Liver (tissue), 9 donors: ENCODE data around the gene TATDN2. TPM values are rescaled to one million over a fixed set of nuclear protein-coding genes. Genes with fewer than 3 reads are reported as not detected.

Experiments used
- DNase-seq: peaks from one replicate; pipeline ENCODE4 v3.0.0-alpha.2; 2017; ENCODE audit warnings: low spot score
- H3K27ac ChIP-seq, 2 donors: one replicate each; pipeline ENCODE4 v1.7.0; 2013; ENCODE audit warnings: inconsistent platforms in 2 of 2, low read length in 2 of 2, control low read depth in 1 of 2, low read depth in 1 of 2, mild to moderate bottlenecking in 1 of 2
- H3K27me3 ChIP-seq, 4 donors: one replicate each; pipeline versions ENCODE4 v1.6.1 to v1.7.0; 2013; ENCODE audit warnings: low read length in 3 of 4, inconsistent platforms in 1 of 4, mild to moderate bottlenecking in 1 of 4, moderate library complexity in 1 of 4; ENCODE audit not compliant: control insufficient read depth in 4 of 4, insufficient read depth in 4 of 4
- H3K36me3 ChIP-seq, 4 donors: one replicate each; pipeline versions ENCODE4 v1.6.1 to v1.7.0; 2013; ENCODE audit warnings: low read length in 3 of 4, mild to moderate bottlenecking in 3 of 4, low read depth in 1 of 4, moderate library complexity in 1 of 4; ENCODE audit not compliant: control insufficient read depth in 4 of 4, insufficient read depth in 3 of 4
- H3K4me1 ChIP-seq, 4 donors: one replicate each; pipeline versions ENCODE4 v1.6.1 to v1.7.0; 2013; ENCODE audit warnings: low read length in 3 of 4, mild to moderate bottlenecking in 3 of 4, moderate library complexity in 1 of 4; ENCODE audit not compliant: control insufficient read depth in 4 of 4, insufficient read depth in 4 of 4
- H3K4me3 ChIP-seq, 3 donors: one replicate each; pipeline versions ENCODE4 v1.6.1 to v1.7.0; 2013; ENCODE audit warnings: low read length in 3 of 3, control low read depth in 1 of 3, low read depth in 1 of 3, mild to moderate bottlenecking in 1 of 3
- H3K9ac ChIP-seq, 2 donors: one replicate each; pipeline ENCODE4 v1.7.0; 2013; ENCODE audit warnings: low read length in 2 of 2, mild to moderate bottlenecking in 2 of 2, moderate library complexity in 2 of 2, control low read depth in 1 of 2, low read depth in 1 of 2
- H3K9me3 ChIP-seq, 4 donors: one replicate each; pipeline versions ENCODE4 v1.6.1 to v1.7.0; 2013; ENCODE audit warnings: low read length in 3 of 4; ENCODE audit not compliant: control insufficient read depth in 4 of 4
- EGR1 ChIP-seq, 2 donors: IDR thresholded peaks; 2 replicates each; pipeline ENCODE4 v1.6.1; 2016 to 2018; ENCODE audit warnings: antibody characterized with exemption in 2 of 2, low read depth in 2 of 2
- FOXA1 ChIP-seq: IDR thresholded peaks from 2 replicates; pipeline ENCODE4 v1.6.1; 2016; ENCODE audit warnings: antibody characterized with exemption
- FOXA2 ChIP-seq: IDR thresholded peaks from 2 replicates; pipeline ENCODE4 v1.6.1; 2016; ENCODE audit warnings: antibody characterized with exemption
- GABPA ChIP-seq, 2 donors: IDR thresholded peaks in 1 of 2; conservative IDR thresholded peaks in 1 of 2; 2 replicates each; pipeline ENCODE4 v1.6.1; 2016; ENCODE audit warnings: antibody characterized with exemption in 2 of 2, mild to moderate bottlenecking in 1 of 2, moderate library complexity in 1 of 2
- HNF4G ChIP-seq: IDR thresholded peaks from 2 replicates; pipeline ENCODE4 v1.6.1; 2016; ENCODE audit warnings: antibody characterized with exemption
- JUND ChIP-seq, 2 donors: IDR thresholded peaks; 2 replicates each; pipeline ENCODE4 v1.6.1; 2016; ENCODE audit warnings: antibody characterized with exemption in 2 of 2
- NR2F2 ChIP-seq: IDR thresholded peaks from 2 replicates; pipeline ENCODE4 v1.6.1; 2016; ENCODE audit warnings: antibody characterized with exemption
- RAD21 ChIP-seq, 2 donors: IDR thresholded peaks; 2 replicates each; pipeline ENCODE4 v1.6.1; 2016; ENCODE audit warnings: antibody characterized with exemption in 2 of 2, mild to moderate bottlenecking in 2 of 2
- RXRA ChIP-seq, 2 donors: IDR thresholded peaks; 2 replicates each; pipeline ENCODE4 v1.6.1; 2017 to 2018; ENCODE audit warnings: antibody characterized with exemption in 2 of 2, mild to moderate bottlenecking in 1 of 2
- SP1 ChIP-seq: IDR thresholded peaks from 2 replicates; pipeline ENCODE4 v1.6.1; 2018; ENCODE audit warnings: antibody characterized with exemption, mild to moderate bottlenecking
- TAF1 ChIP-seq: conservative IDR thresholded peaks from 2 replicates; pipeline ENCODE4 v1.6.1; 2016; ENCODE audit warnings: antibody characterized with exemption, mild to moderate bottlenecking
- YY1 ChIP-seq: IDR thresholded peaks from 2 replicates; pipeline ENCODE4 v1.6.1; 2016; ENCODE audit warnings: antibody characterized with exemption, mild to moderate bottlenecking
- WGBS: extraction: QIAGEN DNeasy Blood & Tissue Kit; methylation state at CpG from one replicate; pipeline ENCODE4 v1.1.7; 2013; 5-methylcytosine and 5-hydroxymethylcytosine counted together
- polyA plus RNA-seq, 2 donors: library from polyadenylated mRNA; stranded (reverse) in 1 of 2; unstranded in 1 of 2; fragments of 200-250 nt in 1 of 2; fragments of >200 nt in 1 of 2; fragmentation: Nextera tagmentation in 1 of 2; extraction: Ambion mirVana in 1 of 2; gene quantifications; one replicate each; pipeline versions ENCODE4 v1.2.1 to v1.2.3, GENCODE V29; 2013 to 2015
- total RNA-seq, 2 donors: library from RNA; depleted of rRNA; stranded (reverse); fragments of >200 nt; gene quantifications; one replicate each; pipeline ENCODE4 v1.2.3, GENCODE V29; 2014
- TF ChIP-seq, protein P1 (sequence below): IDR thresholded peaks from 2 replicates; pipeline ENCODE4 v1.6.1; 2016; ENCODE audit warnings: antibody characterized with exemption, mild to moderate bottlenecking
- TF ChIP-seq, protein P2 (sequence below): fragments of 150-350 bp; IDR thresholded peaks from 2 replicates; pipeline ENCODE4 v1.5.1; 2017; ENCODE audit warnings: improper control_type of control experiment, low read depth, low read length; ENCODE audit not compliant: missing input control
- TF ChIP-seq, protein P3 (sequence below): IDR thresholded peaks from 2 replicates; pipeline ENCODE4 v1.6.1; 2016; ENCODE audit warnings: antibody characterized with exemption
- TF ChIP-seq, protein P4 (sequence below): IDR thresholded peaks from 2 replicates; pipeline ENCODE4 v1.6.1; 2016; ENCODE audit warnings: antibody characterized with exemption
- TF ChIP-seq, protein P5 (sequence below): IDR thresholded peaks from 2 replicates; pipeline ENCODE4 v1.6.1; 2016; ENCODE audit warnings: antibody characterized with exemption
- donor health status: healthy.
- donor health status: healthy.
- donor health status: healthy.
- donor health status: healthy.
- donor health status: healthy.

Gene TATDN2
- total and polyA plus RNA-seq, 4 donors: 3.7 to 14.2 (median 9.0) TPM

DNA sequence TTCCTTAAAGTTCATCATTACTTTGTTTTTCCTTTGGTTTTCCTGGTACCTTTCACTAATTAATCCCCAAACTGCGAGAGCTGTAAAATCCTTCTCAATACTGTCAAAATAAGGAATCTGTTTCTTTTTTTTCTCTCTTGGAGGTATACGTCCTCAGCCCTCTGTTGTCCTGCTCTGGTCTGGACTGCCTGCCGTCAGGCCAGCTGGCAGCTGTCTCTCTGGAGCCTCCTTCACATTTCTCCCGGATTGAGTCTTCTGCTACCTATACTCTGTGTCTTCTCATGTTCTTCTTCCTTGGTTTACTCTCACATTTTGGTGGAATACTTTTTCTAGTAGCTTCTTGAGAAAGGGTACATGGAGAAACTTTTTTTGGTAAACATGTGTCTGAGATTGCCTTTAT is 13.8 kb downstream of the TATDN2 start:
- 89% methylated on average over 4 of the region's 4 CpGs for WGBS
- H3K9ac ChIP-seq: no peak overlapping the region
- DNase-seq: no peak
- TF ChIP-seq EGR1 (IDR thresholded peaks at IDR 0.05; ENCODE audit: low read depth in 2 of 2) (no peak), NR2F2 (no peak), FOXA2 (no peak), FOXA1 (no peak), YY1 (no peak), JUND (IDR thresholded peaks at IDR 0.05) (no peak), RAD21 (IDR thresholded peaks at IDR 0.05) (no peak), TAF1 (no peak), SP1 (no peak), RXRA (IDR thresholded peaks at IDR 0.05) (no peak), GABPA (IDR thresholded peaks at IDR 0.05 in 1 of 2, conservative IDR thresholded peaks at IDR 0.05 in 1 of 2) (no peak), HNF4G (no peak)
- TF ChIP-seq, protein P1, sequence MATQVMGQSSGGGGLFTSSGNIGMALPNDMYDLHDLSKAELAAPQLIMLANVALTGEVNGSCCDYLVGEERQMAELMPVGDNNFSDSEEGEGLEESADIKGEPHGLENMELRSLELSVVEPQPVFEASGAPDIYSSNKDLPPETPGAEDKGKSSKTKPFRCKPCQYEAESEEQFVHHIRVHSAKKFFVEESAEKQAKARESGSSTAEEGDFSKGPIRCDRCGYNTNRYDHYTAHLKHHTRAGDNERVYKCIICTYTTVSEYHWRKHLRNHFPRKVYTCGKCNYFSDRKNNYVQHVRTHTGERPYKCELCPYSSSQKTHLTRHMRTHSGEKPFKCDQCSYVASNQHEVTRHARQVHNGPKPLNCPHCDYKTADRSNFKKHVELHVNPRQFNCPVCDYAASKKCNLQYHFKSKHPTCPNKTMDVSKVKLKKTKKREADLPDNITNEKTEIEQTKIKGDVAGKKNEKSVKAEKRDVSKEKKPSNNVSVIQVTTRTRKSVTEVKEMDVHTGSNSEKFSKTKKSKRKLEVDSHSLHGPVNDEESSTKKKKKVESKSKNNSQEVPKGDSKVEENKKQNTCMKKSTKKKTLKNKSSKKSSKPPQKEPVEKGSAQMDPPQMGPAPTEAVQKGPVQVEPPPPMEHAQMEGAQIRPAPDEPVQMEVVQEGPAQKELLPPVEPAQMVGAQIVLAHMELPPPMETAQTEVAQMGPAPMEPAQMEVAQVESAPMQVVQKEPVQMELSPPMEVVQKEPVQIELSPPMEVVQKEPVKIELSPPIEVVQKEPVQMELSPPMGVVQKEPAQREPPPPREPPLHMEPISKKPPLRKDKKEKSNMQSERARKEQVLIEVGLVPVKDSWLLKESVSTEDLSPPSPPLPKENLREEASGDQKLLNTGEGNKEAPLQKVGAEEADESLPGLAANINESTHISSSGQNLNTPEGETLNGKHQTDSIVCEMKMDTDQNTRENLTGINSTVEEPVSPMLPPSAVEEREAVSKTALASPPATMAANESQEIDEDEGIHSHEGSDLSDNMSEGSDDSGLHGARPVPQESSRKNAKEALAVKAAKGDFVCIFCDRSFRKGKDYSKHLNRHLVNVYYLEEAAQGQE: no peak
- TF ChIP-seq, protein P2, sequence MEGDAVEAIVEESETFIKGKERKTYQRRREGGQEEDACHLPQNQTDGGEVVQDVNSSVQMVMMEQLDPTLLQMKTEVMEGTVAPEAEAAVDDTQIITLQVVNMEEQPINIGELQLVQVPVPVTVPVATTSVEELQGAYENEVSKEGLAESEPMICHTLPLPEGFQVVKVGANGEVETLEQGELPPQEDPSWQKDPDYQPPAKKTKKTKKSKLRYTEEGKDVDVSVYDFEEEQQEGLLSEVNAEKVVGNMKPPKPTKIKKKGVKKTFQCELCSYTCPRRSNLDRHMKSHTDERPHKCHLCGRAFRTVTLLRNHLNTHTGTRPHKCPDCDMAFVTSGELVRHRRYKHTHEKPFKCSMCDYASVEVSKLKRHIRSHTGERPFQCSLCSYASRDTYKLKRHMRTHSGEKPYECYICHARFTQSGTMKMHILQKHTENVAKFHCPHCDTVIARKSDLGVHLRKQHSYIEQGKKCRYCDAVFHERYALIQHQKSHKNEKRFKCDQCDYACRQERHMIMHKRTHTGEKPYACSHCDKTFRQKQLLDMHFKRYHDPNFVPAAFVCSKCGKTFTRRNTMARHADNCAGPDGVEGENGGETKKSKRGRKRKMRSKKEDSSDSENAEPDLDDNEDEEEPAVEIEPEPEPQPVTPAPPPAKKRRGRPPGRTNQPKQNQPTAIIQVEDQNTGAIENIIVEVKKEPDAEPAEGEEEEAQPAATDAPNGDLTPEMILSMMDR: no peak
- TF ChIP-seq, protein P3, sequence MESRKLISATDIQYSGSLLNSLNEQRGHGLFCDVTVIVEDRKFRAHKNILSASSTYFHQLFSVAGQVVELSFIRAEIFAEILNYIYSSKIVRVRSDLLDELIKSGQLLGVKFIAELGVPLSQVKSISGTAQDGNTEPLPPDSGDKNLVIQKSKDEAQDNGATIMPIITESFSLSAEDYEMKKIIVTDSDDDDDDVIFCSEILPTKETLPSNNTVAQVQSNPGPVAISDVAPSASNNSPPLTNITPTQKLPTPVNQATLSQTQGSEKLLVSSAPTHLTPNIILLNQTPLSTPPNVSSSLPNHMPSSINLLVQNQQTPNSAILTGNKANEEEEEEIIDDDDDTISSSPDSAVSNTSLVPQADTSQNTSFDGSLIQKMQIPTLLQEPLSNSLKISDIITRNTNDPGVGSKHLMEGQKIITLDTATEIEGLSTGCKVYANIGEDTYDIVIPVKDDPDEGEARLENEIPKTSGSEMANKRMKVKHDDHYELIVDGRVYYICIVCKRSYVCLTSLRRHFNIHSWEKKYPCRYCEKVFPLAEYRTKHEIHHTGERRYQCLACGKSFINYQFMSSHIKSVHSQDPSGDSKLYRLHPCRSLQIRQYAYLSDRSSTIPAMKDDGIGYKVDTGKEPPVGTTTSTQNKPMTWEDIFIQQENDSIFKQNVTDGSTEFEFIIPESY: no peak
- TF ChIP-seq, protein P4, sequence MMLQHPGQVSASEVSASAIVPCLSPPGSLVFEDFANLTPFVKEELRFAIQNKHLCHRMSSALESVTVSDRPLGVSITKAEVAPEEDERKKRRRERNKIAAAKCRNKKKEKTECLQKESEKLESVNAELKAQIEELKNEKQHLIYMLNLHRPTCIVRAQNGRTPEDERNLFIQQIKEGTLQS: no peak
- TF ChIP-seq, protein P5, sequence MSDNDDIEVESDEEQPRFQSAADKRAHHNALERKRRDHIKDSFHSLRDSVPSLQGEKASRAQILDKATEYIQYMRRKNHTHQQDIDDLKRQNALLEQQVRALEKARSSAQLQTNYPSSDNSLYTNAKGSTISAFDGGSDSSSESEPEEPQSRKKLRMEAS: no peak
- H3K27me3 ChIP-seq: no peaks in the 10 kb centered on the region
- no peak overlapping the region for H3K4me3 ChIP-seq
- peaks cover 0 to 9% (median 7%) of the 10 kb centered on the region in 4 donors for H3K4me1 ChIP-seq
- H3K9me3 ChIP-seq: no peaks in the 10 kb centered on the region
- peaks cover 0 to 21% (median 15%) of the 10 kb centered on the region in 4 donors for H3K36me3 ChIP-seq
- no peak overlapping the region for H3K27ac ChIP-seq
